ENCODE results near the gene NT5C3A. TPM values are rescaled to one million over a fixed set of nuclear protein-coding genes. Genes with fewer than 3 reads are reported as not detected.

NT5C3A gene
- total and polyA plus RNA-seq, 9 of the 15 experiments (the other 6 are each of a cell fraction or from before 2014, with no cell fraction given), result 18.6 to 60.1 (median 40.0) TPM

DNA sequence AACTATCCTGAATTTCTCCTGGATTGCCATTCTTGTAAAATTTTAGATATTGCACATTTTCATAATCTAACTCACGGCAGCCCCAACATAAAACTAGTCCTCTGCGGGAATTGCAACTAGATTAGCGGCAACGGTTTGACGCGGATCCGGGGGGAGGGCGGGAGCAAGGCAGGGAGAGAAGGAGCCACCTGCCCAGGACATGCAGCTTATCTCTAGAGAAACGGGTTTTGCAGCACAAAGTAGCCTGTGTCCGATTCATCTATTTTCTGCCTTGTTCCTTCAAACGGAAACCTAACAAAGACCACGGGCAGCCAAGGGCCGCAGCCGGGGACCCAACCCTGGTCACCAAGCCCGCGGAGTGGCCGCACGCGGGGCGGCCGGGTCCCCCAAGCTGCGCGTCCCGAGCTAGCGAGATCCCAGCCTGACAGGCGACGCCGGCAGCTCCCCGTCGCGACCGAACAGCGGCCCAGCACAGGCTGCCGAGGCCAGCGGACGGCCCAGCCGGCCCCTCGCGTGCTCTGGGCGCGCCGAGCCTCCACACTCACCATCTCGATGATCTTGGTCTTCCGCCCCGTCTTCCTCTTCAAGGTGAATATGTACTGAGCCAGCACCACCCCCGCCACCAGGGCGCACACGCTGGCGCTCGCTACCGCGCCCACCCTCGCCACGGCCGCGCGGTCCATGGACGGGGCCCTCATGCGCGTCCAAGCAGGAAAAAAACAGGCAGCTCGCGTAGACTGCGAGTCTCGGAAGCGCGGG, at the start of gene NT5C3A (continued):
- TF ChIP-seq RAD21 (CRISPR knock-in tag; conservative IDR thresholded peaks at IDR 0.05 in 1 of 2, IDR thresholded peaks at IDR 0.05 in 1 of 2), result no peak
- no peak for TF ChIP-seq HDGF (IDR thresholded peaks at IDR 0.05)
- no peak for TF ChIP-seq NFATC3 (IDR thresholded peaks at IDR 0.05)
- 0 out of 2 replicates have a peak, but pooled peaks have one; percentile 7 for TF ChIP-seq ZNF121 (CRISPR knock-in tag; conservative IDR thresholded peaks at IDR 0.05)
- no peak for TF ChIP-seq ZBTB7A (IDR thresholded peaks at IDR 0.05; ENCODE audit: borderline replicate concordance, control insufficient read depth, low read depth, low read length)
- TF ChIP-seq NELFE (IDR thresholded peaks at IDR 0.05; ENCODE audit: insufficient read depth, insufficient read length), result no peak
- no peak for TF ChIP-seq ZNF583 (CRISPR knock-in tag; IDR thresholded peaks at IDR 0.05)
- TF ChIP-seq NFRKB (IDR thresholded peaks at IDR 0.05; ENCODE audit: low read depth), result no peak
- TF ChIP-seq, protein P1, sequence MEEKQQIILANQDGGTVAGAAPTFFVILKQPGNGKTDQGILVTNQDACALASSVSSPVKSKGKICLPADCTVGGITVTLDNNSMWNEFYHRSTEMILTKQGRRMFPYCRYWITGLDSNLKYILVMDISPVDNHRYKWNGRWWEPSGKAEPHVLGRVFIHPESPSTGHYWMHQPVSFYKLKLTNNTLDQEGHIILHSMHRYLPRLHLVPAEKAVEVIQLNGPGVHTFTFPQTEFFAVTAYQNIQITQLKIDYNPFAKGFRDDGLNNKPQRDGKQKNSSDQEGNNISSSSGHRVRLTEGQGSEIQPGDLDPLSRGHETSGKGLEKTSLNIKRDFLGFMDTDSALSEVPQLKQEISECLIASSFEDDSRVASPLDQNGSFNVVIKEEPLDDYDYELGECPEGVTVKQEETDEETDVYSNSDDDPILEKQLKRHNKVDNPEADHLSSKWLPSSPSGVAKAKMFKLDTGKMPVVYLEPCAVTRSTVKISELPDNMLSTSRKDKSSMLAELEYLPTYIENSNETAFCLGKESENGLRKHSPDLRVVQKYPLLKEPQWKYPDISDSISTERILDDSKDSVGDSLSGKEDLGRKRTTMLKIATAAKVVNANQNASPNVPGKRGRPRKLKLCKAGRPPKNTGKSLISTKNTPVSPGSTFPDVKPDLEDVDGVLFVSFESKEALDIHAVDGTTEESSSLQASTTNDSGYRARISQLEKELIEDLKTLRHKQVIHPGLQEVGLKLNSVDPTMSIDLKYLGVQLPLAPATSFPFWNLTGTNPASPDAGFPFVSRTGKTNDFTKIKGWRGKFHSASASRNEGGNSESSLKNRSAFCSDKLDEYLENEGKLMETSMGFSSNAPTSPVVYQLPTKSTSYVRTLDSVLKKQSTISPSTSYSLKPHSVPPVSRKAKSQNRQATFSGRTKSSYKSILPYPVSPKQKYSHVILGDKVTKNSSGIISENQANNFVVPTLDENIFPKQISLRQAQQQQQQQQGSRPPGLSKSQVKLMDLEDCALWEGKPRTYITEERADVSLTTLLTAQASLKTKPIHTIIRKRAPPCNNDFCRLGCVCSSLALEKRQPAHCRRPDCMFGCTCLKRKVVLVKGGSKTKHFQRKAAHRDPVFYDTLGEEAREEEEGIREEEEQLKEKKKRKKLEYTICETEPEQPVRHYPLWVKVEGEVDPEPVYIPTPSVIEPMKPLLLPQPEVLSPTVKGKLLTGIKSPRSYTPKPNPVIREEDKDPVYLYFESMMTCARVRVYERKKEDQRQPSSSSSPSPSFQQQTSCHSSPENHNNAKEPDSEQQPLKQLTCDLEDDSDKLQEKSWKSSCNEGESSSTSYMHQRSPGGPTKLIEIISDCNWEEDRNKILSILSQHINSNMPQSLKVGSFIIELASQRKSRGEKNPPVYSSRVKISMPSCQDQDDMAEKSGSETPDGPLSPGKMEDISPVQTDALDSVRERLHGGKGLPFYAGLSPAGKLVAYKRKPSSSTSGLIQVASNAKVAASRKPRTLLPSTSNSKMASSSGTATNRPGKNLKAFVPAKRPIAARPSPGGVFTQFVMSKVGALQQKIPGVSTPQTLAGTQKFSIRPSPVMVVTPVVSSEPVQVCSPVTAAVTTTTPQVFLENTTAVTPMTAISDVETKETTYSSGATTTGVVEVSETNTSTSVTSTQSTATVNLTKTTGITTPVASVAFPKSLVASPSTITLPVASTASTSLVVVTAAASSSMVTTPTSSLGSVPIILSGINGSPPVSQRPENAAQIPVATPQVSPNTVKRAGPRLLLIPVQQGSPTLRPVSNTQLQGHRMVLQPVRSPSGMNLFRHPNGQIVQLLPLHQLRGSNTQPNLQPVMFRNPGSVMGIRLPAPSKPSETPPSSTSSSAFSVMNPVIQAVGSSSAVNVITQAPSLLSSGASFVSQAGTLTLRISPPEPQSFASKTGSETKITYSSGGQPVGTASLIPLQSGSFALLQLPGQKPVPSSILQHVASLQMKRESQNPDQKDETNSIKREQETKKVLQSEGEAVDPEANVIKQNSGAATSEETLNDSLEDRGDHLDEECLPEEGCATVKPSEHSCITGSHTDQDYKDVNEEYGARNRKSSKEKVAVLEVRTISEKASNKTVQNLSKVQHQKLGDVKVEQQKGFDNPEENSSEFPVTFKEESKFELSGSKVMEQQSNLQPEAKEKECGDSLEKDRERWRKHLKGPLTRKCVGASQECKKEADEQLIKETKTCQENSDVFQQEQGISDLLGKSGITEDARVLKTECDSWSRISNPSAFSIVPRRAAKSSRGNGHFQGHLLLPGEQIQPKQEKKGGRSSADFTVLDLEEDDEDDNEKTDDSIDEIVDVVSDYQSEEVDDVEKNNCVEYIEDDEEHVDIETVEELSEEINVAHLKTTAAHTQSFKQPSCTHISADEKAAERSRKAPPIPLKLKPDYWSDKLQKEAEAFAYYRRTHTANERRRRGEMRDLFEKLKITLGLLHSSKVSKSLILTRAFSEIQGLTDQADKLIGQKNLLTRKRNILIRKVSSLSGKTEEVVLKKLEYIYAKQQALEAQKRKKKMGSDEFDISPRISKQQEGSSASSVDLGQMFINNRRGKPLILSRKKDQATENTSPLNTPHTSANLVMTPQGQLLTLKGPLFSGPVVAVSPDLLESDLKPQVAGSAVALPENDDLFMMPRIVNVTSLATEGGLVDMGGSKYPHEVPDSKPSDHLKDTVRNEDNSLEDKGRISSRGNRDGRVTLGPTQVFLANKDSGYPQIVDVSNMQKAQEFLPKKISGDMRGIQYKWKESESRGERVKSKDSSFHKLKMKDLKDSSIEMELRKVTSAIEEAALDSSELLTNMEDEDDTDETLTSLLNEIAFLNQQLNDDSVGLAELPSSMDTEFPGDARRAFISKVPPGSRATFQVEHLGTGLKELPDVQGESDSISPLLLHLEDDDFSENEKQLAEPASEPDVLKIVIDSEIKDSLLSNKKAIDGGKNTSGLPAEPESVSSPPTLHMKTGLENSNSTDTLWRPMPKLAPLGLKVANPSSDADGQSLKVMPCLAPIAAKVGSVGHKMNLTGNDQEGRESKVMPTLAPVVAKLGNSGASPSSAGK (IDR thresholded peaks at IDR 0.05), result peak; percentile 77
- no peak for TF ChIP-seq NCOA4 (IDR thresholded peaks at IDR 0.05; ENCODE audit: partially characterized antibody)
- TF ChIP-seq, protein P2, sequence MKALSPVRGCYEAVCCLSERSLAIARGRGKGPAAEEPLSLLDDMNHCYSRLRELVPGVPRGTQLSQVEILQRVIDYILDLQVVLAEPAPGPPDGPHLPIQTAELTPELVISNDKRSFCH (CRISPR knock-in tag; IDR thresholded peaks at IDR 0.05), result no peak
- TF ChIP-seq, protein P2 (tag; IDR thresholded peaks at IDR 0.05), result peak; percentile 68
- TF ChIP-seq ATF1 (CRISPR knock-in tag; IDR thresholded peaks at IDR 0.05), result no peak
- peak; percentile 68 for TF ChIP-seq ATF1 (tag; IDR thresholded peaks at IDR 0.05)
- TF ChIP-seq BCL6 (CRISPR knock-in tag; IDR thresholded peaks at IDR 0.05), result no peak
- no peak for TF ChIP-seq ZNF699 (CRISPR knock-in tag; IDR thresholded peaks at IDR 0.05; ENCODE audit: insufficient replicate concordance)
- no peak for TF ChIP-seq CCNT2 (IDR thresholded peaks at IDR 0.05; ENCODE audit: borderline replicate concordance, extremely low read depth, insufficient read length, low read depth, low read length)
